A549 treated with ZK216348 at 1 μM for 4 hours (cell line): ENCODE results near the gene LRATD1. TPM values are rescaled to one million over a fixed set of nuclear protein-coding genes. Genes with fewer than 3 reads are reported as not detected.

ENCODE experiments used
- total RNA-seq: library from RNA; stranded (reverse); fragments of 200-300 nt; extraction: Qiagen RNA extraction; gene quantifications from 5 replicates; pipeline ENCODE4 v1.2.3, GENCODE V29; 2022; ENCODE audit warnings: low read depth

The LRATD1 gene, protein sequence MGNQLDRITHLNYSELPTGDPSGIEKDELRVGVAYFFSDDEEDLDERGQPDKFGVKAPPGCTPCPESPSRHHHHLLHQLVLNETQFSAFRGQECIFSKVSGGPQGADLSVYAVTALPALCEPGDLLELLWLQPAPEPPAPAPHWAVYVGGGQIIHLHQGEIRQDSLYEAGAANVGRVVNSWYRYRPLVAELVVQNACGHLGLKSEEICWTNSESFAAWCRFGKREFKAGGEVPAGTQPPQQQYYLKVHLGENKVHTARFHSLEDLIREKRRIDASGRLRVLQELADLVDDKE
- 0.07 TPM in 1 of 5 replicates, not detected in the others for total RNA-seq

GRCh38 chr2:14632133-14632936, at the start of gene LRATD1:
Gene LRATD1, plus strand, starts transcription at chr2:14632717. Its CDS starts 1,263 bp downstream, at chr2:14633980.

